Measurements from ENCODE around the gene SLC49A4.

SLC49A4 gene

DNA sequence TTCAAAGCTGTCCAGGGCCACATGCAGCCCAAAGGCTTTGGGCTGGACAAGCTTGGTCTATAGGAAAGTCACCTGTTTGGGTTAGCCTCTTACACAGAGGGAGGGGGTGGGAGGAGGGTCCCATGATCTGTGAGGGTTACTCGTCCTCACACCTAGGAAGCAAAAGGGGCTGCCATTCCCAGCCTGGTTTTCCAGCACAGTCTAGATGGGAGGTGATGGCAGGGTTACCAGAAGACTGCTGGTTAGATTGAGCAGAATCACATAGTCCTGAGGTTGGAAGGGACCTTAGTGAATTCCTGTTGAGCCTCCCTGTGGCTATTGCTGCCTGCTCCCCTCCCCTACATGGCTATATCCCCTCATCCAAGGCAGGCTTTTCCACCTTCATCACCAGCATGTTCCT, 130.9 kb downstream of the SLC49A4 start:
- Histone ChIP-seq H3K9ac (ENCODE audit: insufficient read length, low read depth) (no peak overlapping the region), H3K4me3 (ENCODE audit: insufficient read length, low read depth) (no peak overlapping the region), H3K9me3 (ENCODE audit: insufficient read depth, low read length) (no peaks in the 10 kb centered on the region), H3K27me3 (ENCODE audit: insufficient read depth, insufficient read length) (no peaks in the 10 kb centered on the region), H3K4me1 (ENCODE audit: insufficient read depth, insufficient read length) (no peaks in the 10 kb centered on the region), H3K36me3 (ENCODE audit: insufficient read depth, insufficient read length, low read length) (no peaks in the 10 kb centered on the region)
- TF ChIP-seq ZNF274 (IDR thresholded peaks at IDR 0.05; ENCODE audit: low read depth, low read length) (no peak), YY1 (IDR thresholded peaks at IDR 0.05; ENCODE audit: insufficient read depth, insufficient read length) (no peak), SUZ12 (IDR thresholded peaks at IDR 0.05; ENCODE audit: extremely low read depth, insufficient read depth, insufficient read length) (no peak)
- DNase-seq (ENCODE audit: low read depth, low spot score), result no peak

DNA sequence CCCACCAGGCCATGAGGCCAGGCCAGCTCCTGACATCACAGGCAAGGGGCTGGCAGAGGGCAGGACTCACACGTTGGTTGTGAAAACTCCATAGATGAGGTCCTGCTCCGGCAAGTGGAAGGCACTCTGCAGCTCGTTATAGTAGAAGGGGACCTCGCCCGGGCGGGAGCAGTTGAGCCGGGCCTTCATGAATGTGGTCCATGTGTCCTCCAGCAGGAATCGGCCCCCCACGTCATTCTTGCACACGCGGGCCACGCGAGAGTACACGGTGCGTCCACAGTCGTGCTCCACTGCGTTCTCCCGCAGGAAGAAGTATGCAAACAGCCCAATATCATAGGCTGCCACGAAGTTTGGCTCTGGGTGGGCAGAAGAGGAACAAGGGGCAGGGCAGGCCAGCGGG, 131.5 kb downstream of the SLC49A4 start:
- DNase-seq (ENCODE audit: low read depth, low spot score), result no peak
- TF ChIP-seq SUZ12 (IDR thresholded peaks at IDR 0.05; ENCODE audit: extremely low read depth, insufficient read depth, insufficient read length), result no peak

DNA sequence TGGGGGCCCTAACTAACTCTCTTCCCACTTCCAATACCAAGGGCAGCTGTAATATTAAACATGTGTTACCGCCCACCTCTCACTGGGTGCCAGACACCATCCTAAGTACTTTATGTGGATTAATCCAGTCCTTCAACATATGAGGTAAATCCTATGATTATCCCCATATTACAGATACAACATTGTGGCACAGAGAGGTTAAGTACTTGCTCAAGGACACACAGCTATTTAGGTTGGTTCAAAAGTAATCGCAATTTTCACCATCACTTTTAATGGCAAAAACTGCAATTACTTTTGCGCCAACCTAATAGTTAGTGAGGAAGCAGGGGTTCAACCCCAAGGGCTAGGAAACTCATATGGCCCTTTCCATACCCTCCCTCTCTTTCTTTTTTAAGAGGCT, 131.9 kb downstream of the SLC49A4 start:
- H3K4me3 ChIP-seq (ENCODE audit: insufficient read length, low read depth), result no peak overlapping the region
- no peaks in the 10 kb centered on the region for H3K4me1 ChIP-seq (ENCODE audit: insufficient read depth, insufficient read length)
- no peaks in the 10 kb centered on the region for H3K27me3 ChIP-seq (ENCODE audit: insufficient read depth, insufficient read length)
- DNase-seq (ENCODE audit: low read depth, low spot score), result no peak
- no peaks in the 10 kb centered on the region for H3K9me3 ChIP-seq (ENCODE audit: insufficient read depth, low read length)
- no peaks in the 10 kb centered on the region for H3K36me3 ChIP-seq (ENCODE audit: insufficient read depth, insufficient read length, low read length)
- TF ChIP-seq YY1 (IDR thresholded peaks at IDR 0.05; ENCODE audit: insufficient read depth, insufficient read length), result no peak
- no peak for TF ChIP-seq ZNF274 (IDR thresholded peaks at IDR 0.05; ENCODE audit: low read depth, low read length)
- no peak for TF ChIP-seq SUZ12 (IDR thresholded peaks at IDR 0.05; ENCODE audit: extremely low read depth, insufficient read depth, insufficient read length)
- no peak overlapping the region for H3K9ac ChIP-seq (ENCODE audit: insufficient read length, low read depth)

More for the DNA sequence above, 131.5 kb downstream of the SLC49A4 start:
- Histone ChIP-seq H3K9ac (ENCODE audit: insufficient read length, low read depth) (no peak overlapping the region), H3K4me1 (ENCODE audit: insufficient read depth, insufficient read length) (no peaks in the 10 kb centered on the region), H3K9me3 (ENCODE audit: insufficient read depth, low read length) (no peaks in the 10 kb centered on the region), H3K36me3 (ENCODE audit: insufficient read depth, insufficient read length, low read length) (no peaks in the 10 kb centered on the region), H3K27me3 (ENCODE audit: insufficient read depth, insufficient read length) (no peaks in the 10 kb centered on the region), H3K4me3 (ENCODE audit: insufficient read length, low read depth) (no peak overlapping the region)

DNA sequence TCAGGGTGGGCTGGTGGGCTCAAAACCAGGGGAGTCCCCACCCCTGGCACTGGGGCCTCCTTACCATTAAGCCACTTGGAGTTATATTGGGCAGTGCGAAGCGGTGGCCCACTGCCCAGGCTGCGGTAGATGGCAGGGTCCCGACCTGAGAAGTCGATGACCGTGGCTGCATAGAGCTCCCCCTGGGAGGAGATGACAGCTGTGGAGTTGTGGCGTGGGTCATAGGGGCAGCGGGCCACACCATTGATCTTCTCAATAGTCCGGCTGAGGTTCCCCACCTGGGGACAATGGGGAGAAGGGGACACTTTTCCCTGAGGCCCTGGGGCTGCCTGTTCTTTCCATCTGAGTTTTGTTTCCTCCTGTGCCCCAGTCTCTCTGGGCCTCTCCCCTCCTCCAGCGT, 132.9 kb downstream of the SLC49A4 start:
- H3K4me3 ChIP-seq (ENCODE audit: insufficient read length, low read depth), result no peak overlapping the region
- H3K27me3 ChIP-seq (ENCODE audit: insufficient read depth, insufficient read length), result no peaks in the 10 kb centered on the region
- H3K4me1 ChIP-seq (ENCODE audit: insufficient read depth, insufficient read length), result no peaks in the 10 kb centered on the region
- no peak for TF ChIP-seq ZNF274 (IDR thresholded peaks at IDR 0.05; ENCODE audit: low read depth, low read length)
- no peak for TF ChIP-seq SUZ12 (IDR thresholded peaks at IDR 0.05; ENCODE audit: extremely low read depth, insufficient read depth, insufficient read length)
- no peak for TF ChIP-seq YY1 (IDR thresholded peaks at IDR 0.05; ENCODE audit: insufficient read depth, insufficient read length)
- H3K36me3 ChIP-seq (ENCODE audit: insufficient read depth, insufficient read length, low read length), result no peaks in the 10 kb centered on the region
- DNase-seq (ENCODE audit: low read depth, low spot score), result no peak
- no peak overlapping the region for H3K9ac ChIP-seq (ENCODE audit: insufficient read length, low read depth)
- no peaks in the 10 kb centered on the region for H3K9me3 ChIP-seq (ENCODE audit: insufficient read depth, low read length)

DNA sequence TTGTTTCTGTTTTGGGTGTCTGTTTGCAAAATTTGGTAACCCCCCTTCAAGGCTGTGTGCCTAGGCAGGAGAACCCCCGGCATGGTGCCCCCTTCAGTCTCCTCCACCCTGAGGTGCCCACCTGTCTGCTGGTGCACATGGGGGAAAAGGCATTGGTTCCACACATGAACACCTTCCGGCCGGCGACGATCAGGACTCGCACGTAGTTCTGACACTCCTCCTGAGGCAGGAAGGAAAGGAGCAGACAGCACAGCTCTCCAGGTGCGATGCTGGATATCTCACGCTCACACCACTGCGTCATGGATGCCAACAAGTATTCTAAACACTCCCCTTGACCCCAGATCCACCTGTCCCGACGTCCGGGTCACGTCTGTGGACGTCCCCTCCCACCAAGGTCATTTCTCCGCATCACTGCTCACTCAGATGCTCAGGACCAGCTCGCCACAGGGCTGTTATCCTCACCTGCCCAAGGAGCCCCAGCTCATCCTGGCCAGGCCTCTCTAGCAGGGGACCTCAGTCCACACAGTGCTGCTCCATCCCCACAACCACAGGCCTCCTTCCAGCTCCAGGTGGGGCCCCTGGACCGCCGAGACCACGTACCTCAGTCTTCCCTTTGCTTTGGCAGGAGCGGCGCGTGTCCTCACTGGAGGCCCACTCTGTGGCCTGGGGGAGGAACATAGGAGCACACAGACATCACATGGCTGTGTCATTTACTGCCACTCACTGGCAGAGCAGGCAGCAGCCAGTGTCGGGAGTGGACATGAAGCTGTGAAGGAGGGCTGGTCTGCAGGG, 133.7 kb downstream of the SLC49A4 start:
- no peaks in the 10 kb centered on the region for H3K27me3 ChIP-seq (ENCODE audit: insufficient read depth, insufficient read length)

GRCh38 chr3:122929188-122930062, 134.6 kb downstream of the SLC49A4 start:
- H3K4me3 ChIP-seq (ENCODE audit: insufficient read length, low read depth), result no peak overlapping the region
- H3K9ac ChIP-seq (ENCODE audit: insufficient read length, low read depth), result no peak overlapping the region
- no peaks in the 10 kb centered on the region for H3K9me3 ChIP-seq (ENCODE audit: insufficient read depth, low read length)
- TF ChIP-seq SUZ12 (IDR thresholded peaks at IDR 0.05; ENCODE audit: extremely low read depth, insufficient read depth, insufficient read length) (no peak), YY1 (IDR thresholded peaks at IDR 0.05; ENCODE audit: insufficient read depth, insufficient read length) (no peak), ZNF274 (IDR thresholded peaks at IDR 0.05; ENCODE audit: low read depth, low read length) (no peak)
- H3K36me3 ChIP-seq (ENCODE audit: insufficient read depth, insufficient read length, low read length), result no peaks in the 10 kb centered on the region
- DNase-seq (ENCODE audit: low read depth, low spot score), result no peak
- H3K27me3 ChIP-seq (ENCODE audit: insufficient read depth, insufficient read length), result no peaks in the 10 kb centered on the region
- H3K4me1 ChIP-seq (ENCODE audit: insufficient read depth, insufficient read length), result no peaks in the 10 kb centered on the region

More for the DNA sequence above, 133.7 kb downstream of the SLC49A4 start:
- no peak for DNase-seq (ENCODE audit: low read depth, low spot score)
- Histone ChIP-seq H3K4me3 (ENCODE audit: insufficient read length, low read depth) (no peak overlapping the region), H3K9ac (ENCODE audit: insufficient read length, low read depth) (no peak overlapping the region), H3K36me3 (ENCODE audit: insufficient read depth, insufficient read length, low read length) (no peaks in the 10 kb centered on the region), H3K9me3 (ENCODE audit: insufficient read depth, low read length) (no peaks in the 10 kb centered on the region), H3K4me1 (ENCODE audit: insufficient read depth, insufficient read length) (no peaks in the 10 kb centered on the region)
- TF ChIP-seq SUZ12 (IDR thresholded peaks at IDR 0.05; ENCODE audit: extremely low read depth, insufficient read depth, insufficient read length) (no peak), ZNF274 (IDR thresholded peaks at IDR 0.05; ENCODE audit: low read depth, low read length) (no peak), YY1 (IDR thresholded peaks at IDR 0.05; ENCODE audit: insufficient read depth, insufficient read length) (no peak)
